Adrenal gland (tissue), 19 donors: ENCODE results near the gene LRRC10. TPM values are rescaled to one million over a fixed set of nuclear protein-coding genes. Genes with fewer than 3 reads are reported as not detected.

Source experiments
- DNase-seq, 7 donors: peaks; one replicate each; pipeline ENCODE4 v3.0.0-alpha.2; 2019 to 2020
- H3K27ac ChIP-seq, 5 donors: fragments of 200-600 bp; sonication (generic) in 4 of 5; 1 replicate in 3 of 5; 2 replicates in 2 of 5; pipeline versions ENCODE4 v1.5.1 to v1.8.0; 2016 to 2020; ENCODE audit warnings: mild to moderate bottlenecking in 1 of 5
- H3K27me3 ChIP-seq: fragments of 200-600 bp; 2 replicates; pipeline ENCODE4 v1.8.0; 2021
- H3K36me3 ChIP-seq, 2 donors: fragments of 200-600 bp; replicated peaks in 1 of 2; 1 replicate in 1 of 2; 2 replicates in 1 of 2; pipeline versions ENCODE4 v1.5.1 to v1.8.0; 2018 to 2022
- H3K4me1 ChIP-seq, 2 donors: fragments of 200-600 bp; replicated peaks in 1 of 2; 1 replicate in 1 of 2; 2 replicates in 1 of 2; pipeline versions ENCODE4 v1.5.1 to v1.8.0; 2018 to 2021
- H3K4me3 ChIP-seq, 4 donors: fragments of 200-600 bp; sonication (generic) in 3 of 4; one replicate each; pipeline ENCODE4 v1.5.1; 2016 to 2018
- H3K9me3 ChIP-seq, 3 donors: fragments of 200-600 bp; sonication (generic) in 1 of 3; replicated peaks in 1 of 3; 1 replicate in 2 of 3; 2 replicates in 1 of 3; pipeline versions ENCODE4 v1.5.1 to v1.8.0; 2016 to 2021
- POLR2A ChIP-seq, 2 donors: fragments of 450-650 bp; IDR thresholded peaks; one replicate each; pipeline ENCODE4 v1.6.1; 2017; ENCODE audit warnings: antibody characterized with exemption in 2 of 2, mild to moderate bottlenecking in 2 of 2, moderate library complexity in 1 of 2
- WGBS, 4 donors: extraction: QIAGEN DNeasy Blood & Tissue Kit in 2 of 4; methylation state at CpG; one replicate each; pipeline versions ENCODE4 v1.1.5 to v1.1.7; 2013 to 2017; 5-methylcytosine and 5-hydroxymethylcytosine counted together
- intact Hi-C, 2 donors: fragments of 100-400 bp; cut with DNase I; formaldehyde crosslinking; loops; one replicate each; pipeline versions ENCODE4 v1.14.1 to v1.15.0; 2022 to 2023
- long read RNA-seq, 10 donors: library from polyadenylated mRNA in 3 of 10; unstranded in 2 of 10; stranded (forward) in 1 of 10; transcript quantifications; one replicate each; pipeline ENCODE4 v2.0.0 and lab custom pipeline, GENCODE V29; 2021 to 2026
- polyA plus RNA-seq, 3 donors: library from polyadenylated mRNA; stranded (reverse); fragments of 200-250 nt in 2 of 3; fragments of 350-450 nt in 1 of 3; fragmentation: Illumina TruSeq in 1 of 3; extraction: RNeasy Lipid Tissue Mini Kit (QIAGEN cat#74804) in 1 of 3; gene quantifications; one replicate each; pipeline ENCODE4 v1.2.3, GENCODE V29; 2013 to 2014
- total RNA-seq, 9 donors: library from RNA; depleted of rRNA in 4 of 9; stranded (reverse); fragments of >200 nt in 4 of 9; fragments of 120-200 nt in 1 of 9; fragmentation: NEBNext Ultra II Directional in 1 of 9; extraction: Animal tissue kit (Norgen Biotek cat#: 25700) in 1 of 9; gene quantifications; one replicate each; pipeline versions ENCODE4 v1.1.0 to v1.2.4, GENCODE V29; 2013 to 2023
- TF ChIP-seq, protein P1 (sequence below), 6 experiments: fragments of 450-650 bp in 4 of 6; fragments of 200-600 bp in 2 of 6; sonication (generic) in 1 of 6; IDR thresholded peaks; 1 replicate in 5 of 6; 2 replicates in 1 of 6; pipeline versions ENCODE4 v1.5.1 to v1.8.0; 2016 to 2021; ENCODE audit warnings: antibody characterized with exemption in 6 of 6, mild to moderate bottlenecking in 2 of 6, moderate library complexity in 1 of 6
- donor health status: healthy with polysubstance abuse.
- donor health status: Bipolar disorder and iron deficiency.
- donor health status: DM: yes; HTN: yes; CAD: no.
- donor health status: DM: no; HTN: no; CAD: no.
- donor health status: DM: no; HTN: no; CAD: no.
- donor health status: DM: yes; HTN: yes; CAD: no.

The LRRC10 gene, protein sequence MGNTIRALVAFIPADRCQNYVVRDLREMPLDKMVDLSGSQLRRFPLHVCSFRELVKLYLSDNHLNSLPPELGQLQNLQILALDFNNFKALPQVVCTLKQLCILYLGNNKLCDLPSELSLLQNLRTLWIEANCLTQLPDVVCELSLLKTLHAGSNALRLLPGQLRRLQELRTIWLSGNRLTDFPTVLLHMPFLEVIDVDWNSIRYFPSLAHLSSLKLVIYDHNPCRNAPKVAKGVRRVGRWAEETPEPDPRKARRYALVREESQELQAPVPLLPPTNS
- not detected for total RNA-seq
- not detected for polyA plus RNA-seq
- long read RNA-seq, donor 1, result 0 reads
- long read RNA-seq, donor 2, result 0 reads
- long read RNA-seq, donor 3, result 0 reads
- long read RNA-seq, donor 4, result 0 reads
- long read RNA-seq, donor 5, result 0 reads
- long read RNA-seq, donor 6, result 0 reads
- long read RNA-seq, donor 7, partial matches to known transcripts, result 0 of 1 reads
- long read RNA-seq, donor 7, other reads (novel, unspliced or antisense), result 0 of 1 reads
- long read RNA-seq, donor 8, result 0 reads
- long read RNA-seq, donor 9, result 0 reads
- long read RNA-seq, donor 10, result 0 reads

DNA sequence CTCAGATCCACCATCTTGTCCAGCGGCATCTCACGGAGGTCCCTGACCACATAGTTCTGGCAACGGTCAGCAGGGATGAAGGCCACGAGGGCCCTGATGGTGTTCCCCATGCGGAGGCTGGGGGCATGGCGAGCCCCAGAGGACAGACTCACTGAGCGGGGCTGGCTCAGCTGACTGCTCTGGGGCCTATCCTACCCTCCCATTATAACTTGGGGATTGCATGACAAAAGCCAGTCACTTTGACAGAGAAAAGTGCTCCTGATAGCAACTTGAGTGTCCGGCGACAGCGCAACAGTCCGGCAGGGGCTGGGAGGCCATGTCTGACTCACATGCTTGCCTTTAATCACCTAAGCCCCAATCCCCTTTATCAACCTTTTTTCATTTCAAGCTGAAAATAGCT is at the start of gene LRRC10:
Gene LRRC10 (minus strand): TSS at position 179 of the 400 bp plus-strand sequence. CDS start 69 bp downstream, at position 110.
- H3K36me3 ChIP-seq, result no peaks in the 10 kb centered on the region
- WGBS, 4 donors, result 94 to 98% (median 96%) methylated on average over 4 to 11 of the region's 11 CpGs
- intact Hi-C loops, result no loop called here
- H3K9me3 ChIP-seq, result no peaks in the 10 kb centered on the region
- H3K4me1 ChIP-seq, result no peaks in the 10 kb centered on the region
- DNase-seq, result no peak
- no peaks in the 10 kb centered on the region for H3K27me3 ChIP-seq
- no peak within 1 kb of the TSS for H3K4me3 ChIP-seq
- no peak for TF ChIP-seq POLR2A (IDR thresholded peaks at IDR 0.05)
- TF ChIP-seq, protein P1, sequence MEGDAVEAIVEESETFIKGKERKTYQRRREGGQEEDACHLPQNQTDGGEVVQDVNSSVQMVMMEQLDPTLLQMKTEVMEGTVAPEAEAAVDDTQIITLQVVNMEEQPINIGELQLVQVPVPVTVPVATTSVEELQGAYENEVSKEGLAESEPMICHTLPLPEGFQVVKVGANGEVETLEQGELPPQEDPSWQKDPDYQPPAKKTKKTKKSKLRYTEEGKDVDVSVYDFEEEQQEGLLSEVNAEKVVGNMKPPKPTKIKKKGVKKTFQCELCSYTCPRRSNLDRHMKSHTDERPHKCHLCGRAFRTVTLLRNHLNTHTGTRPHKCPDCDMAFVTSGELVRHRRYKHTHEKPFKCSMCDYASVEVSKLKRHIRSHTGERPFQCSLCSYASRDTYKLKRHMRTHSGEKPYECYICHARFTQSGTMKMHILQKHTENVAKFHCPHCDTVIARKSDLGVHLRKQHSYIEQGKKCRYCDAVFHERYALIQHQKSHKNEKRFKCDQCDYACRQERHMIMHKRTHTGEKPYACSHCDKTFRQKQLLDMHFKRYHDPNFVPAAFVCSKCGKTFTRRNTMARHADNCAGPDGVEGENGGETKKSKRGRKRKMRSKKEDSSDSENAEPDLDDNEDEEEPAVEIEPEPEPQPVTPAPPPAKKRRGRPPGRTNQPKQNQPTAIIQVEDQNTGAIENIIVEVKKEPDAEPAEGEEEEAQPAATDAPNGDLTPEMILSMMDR (IDR thresholded peaks at IDR 0.05), result no peak
- no peak within 1 kb of the TSS for H3K27ac ChIP-seq

DNA sequence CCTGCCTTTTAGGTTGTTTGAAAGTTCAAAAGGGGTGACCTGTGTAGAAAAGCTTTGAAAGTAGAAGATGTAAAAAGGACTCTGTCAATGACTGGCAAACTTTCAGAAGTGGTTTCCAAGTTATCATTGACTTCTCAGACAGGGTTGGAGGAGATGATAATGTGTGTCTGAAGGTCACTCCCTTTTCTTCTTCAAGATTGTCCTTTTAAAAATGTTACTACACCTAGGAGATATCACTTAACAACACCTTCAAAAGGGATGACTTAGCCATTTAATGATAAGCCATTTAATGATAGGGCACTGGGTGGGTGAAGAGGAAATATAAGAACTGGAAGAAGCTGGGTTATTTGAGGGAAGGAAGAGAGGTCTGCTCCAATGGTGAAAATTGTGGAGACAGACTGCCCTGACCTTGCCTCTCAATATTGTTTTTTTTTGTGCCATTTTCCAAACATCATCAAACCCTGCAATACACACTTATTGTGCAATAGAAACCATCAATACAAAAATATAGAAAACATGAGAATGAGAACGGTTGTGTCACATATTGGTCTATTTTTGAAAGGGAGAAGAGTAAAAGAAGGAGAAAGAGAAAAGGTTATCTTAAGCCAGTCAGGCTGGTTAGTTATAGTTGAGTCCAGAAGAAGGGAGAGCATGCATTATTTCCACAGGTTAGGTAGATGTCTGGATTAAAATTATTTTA is 49.6 kb upstream of the LRRC10 start:
- no peak overlapping the region for H3K4me3 ChIP-seq
- no peak overlapping the region for H3K27ac ChIP-seq
- H3K9me3 ChIP-seq, result no peaks in the 10 kb centered on the region
- 59 to 79% (median 69%) methylated on average over 1 of the region's 1 CpG for WGBS, 4 donors
- intact Hi-C loops, result no loop called here
- no peak for DNase-seq
- no peaks in the 10 kb centered on the region for H3K36me3 ChIP-seq
- peaks cover 5 to 10% of the 10 kb centered on the region in 2 donors for H3K4me1 ChIP-seq
- H3K27me3 ChIP-seq, result no peaks in the 10 kb centered on the region
- TF ChIP-seq, protein P1 (IDR thresholded peaks at IDR 0.05), result no peak
- TF ChIP-seq POLR2A (IDR thresholded peaks at IDR 0.05), result no peak

DNA sequence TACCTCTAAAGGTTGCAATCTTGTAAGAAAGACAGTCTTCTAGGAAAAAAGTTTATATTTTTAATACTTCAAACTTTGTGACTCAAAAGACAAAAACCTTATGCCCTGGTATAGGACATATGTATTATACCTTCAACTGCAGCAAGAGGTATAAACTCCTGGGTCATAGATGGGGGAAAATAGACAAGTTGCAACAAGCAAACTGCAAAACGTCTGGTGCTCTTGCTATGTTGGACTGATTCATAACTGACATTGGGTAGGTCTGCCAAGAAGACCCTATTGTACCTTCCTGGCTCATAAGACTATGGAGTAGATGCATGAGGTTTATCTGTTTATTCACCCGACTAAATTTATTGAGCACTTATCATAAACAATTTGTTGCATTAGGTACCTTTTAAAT is 47.5 kb upstream of the LRRC10 start:
- no peak for DNase-seq
- 61 to 69% (median 65%) methylated on average over 2 of the region's 2 CpGs for WGBS, 4 donors
- no peak for TF ChIP-seq POLR2A (IDR thresholded peaks at IDR 0.05)
- TF ChIP-seq, protein P1 (IDR thresholded peaks at IDR 0.05), result no peak
- Histone ChIP-seq H3K27me3 (no peaks in the 10 kb centered on the region), H3K4me1 (peaks cover 5 to 10% of the 10 kb centered on the region in 2 donors), H3K4me3 (no peak overlapping the region), H3K36me3 (no peaks in the 10 kb centered on the region), H3K9me3 (no peaks in the 10 kb centered on the region), H3K27ac (peak overlapping the region in 3 of 5 donors; percentile 56 to 67 (median 65))
- intact Hi-C loops, result no loop called here
